K562 (cell line): ENCODE measurements around the gene ASMTL. TPM values are rescaled to one million over a fixed set of nuclear protein-coding genes. Genes with fewer than 3 reads are reported as not detected.

ENCODE experiments used
- ASH1L ChIP-seq: fragments of 450-650 bp; IDR thresholded peaks from 2 replicates; pipeline ENCODE4 v1.6.1; 2018; ENCODE audit warnings: borderline replicate concordance, mild to moderate bottlenecking, low read depth; ENCODE audit not compliant: partially characterized antibody
- CCNT2 ChIP-seq: IDR thresholded peaks from 2 replicates; pipeline ENCODE4 v1.6.1; 2011; ENCODE audit warnings: borderline replicate concordance, low read depth, mild to moderate bottlenecking, moderate library complexity, mixed read lengths, low read length; ENCODE audit not compliant: insufficient read length; ENCODE audit errors: extremely low read depth
- COPS2 ChIP-seq: fragments of 450-650 bp; conservative IDR thresholded peaks from 2 replicates; pipeline ENCODE4 v1.6.1; 2016; ENCODE audit warnings: mild to moderate bottlenecking, moderate library complexity
- FOXA1 ChIP-seq: fragments of 450-650 bp; IDR thresholded peaks from 2 replicates; pipeline ENCODE4 v1.6.1; 2016; ENCODE audit warnings: mild to moderate bottlenecking, borderline replicate concordance
- GABPB1 ChIP-seq: sonication (generic); formaldehyde crosslinking; IDR thresholded peaks from 2 replicates; pipeline ENCODE4 v1.8.0; 2022; ENCODE audit warnings: mild to moderate bottlenecking, missing genetic modification reagents
- GATA2 ChIP-seq: sonication (generic); formaldehyde crosslinking; IDR thresholded peaks from 2 replicates; pipeline ENCODE4 v1.4.0; 2020; ENCODE audit warnings: mild to moderate bottlenecking, missing genetic modification reagents
- HDAC1 ChIP-seq, 2 experiments: fragments of 450-650 bp; IDR thresholded peaks; 2 replicates each; pipeline ENCODE4 v1.6.1; 2016 to 2017; ENCODE audit warnings: inconsistent platforms in 1 of 2, mild to moderate bottlenecking in 1 of 2, moderate library complexity in 1 of 2
- HNRNPL ChIP-seq: fragments of 200-400 bp; formaldehyde crosslinking; IDR thresholded peaks from 2 replicates; pipeline ENCODE4 v1.6.1; 2017; ENCODE audit warnings: low read depth, mild to moderate bottlenecking, low read length
- IRF9 ChIP-seq: fragments of 450-650 bp; IDR thresholded peaks from 2 replicates; pipeline ENCODE4 v1.6.1; 2016; ENCODE audit warnings: missing biosample characterization, missing genetic modification characterization
- MAFK ChIP-seq: IDR thresholded peaks from 2 replicates; pipeline ENCODE4 v1.6.1; 2011; ENCODE audit warnings: low read length, improper control_type of control experiment
- MTA2 ChIP-seq: fragments of 450-650 bp; IDR thresholded peaks from 2 replicates; pipeline ENCODE4 v1.6.1; 2016; ENCODE audit warnings: low read depth
- NBN ChIP-seq: fragments of 450-650 bp; IDR thresholded peaks from 2 replicates; pipeline ENCODE4 v1.6.1; 2016; ENCODE audit warnings: low read depth, mild to moderate bottlenecking
- NCOA1 ChIP-seq: fragments of 450-650 bp; IDR thresholded peaks from 2 replicates; pipeline ENCODE4 v1.6.1; 2016; ENCODE audit warnings: low read depth
- NFYB ChIP-seq: IDR thresholded peaks from 2 replicates; pipeline ENCODE4 v1.6.1; 2011; ENCODE audit warnings: mild to moderate bottlenecking, moderate library complexity; ENCODE audit not compliant: insufficient read length; ENCODE audit errors: extremely low read depth
- PYGO2 ChIP-seq: fragments of 450-650 bp; IDR thresholded peaks from 2 replicates; pipeline ENCODE4 v1.6.1; 2016; ENCODE audit warnings: mild to moderate bottlenecking, missing genetic modification characterization, moderate library complexity, missing compliant biosample characterization
- SREBF2 ChIP-seq: sonication (generic); formaldehyde crosslinking; IDR thresholded peaks from 2 replicates; pipeline ENCODE4 v1.4.0; 2020; ENCODE audit warnings: mild to moderate bottlenecking, missing genetic modification reagents
- ZBTB26 ChIP-seq: fragments of 450-650 bp; formaldehyde crosslinking; IDR thresholded peaks from 2 replicates; pipeline ENCODE4 v1.4.0; 2022; ENCODE audit warnings: missing genetic modification characterization
- ZEB2 ChIP-seq: fragments of 450-650 bp; IDR thresholded peaks from 2 replicates; pipeline ENCODE4 v1.6.1; 2016
- ZNF24 ChIP-seq: fragments of 450-650 bp; IDR thresholded peaks from 2 replicates; pipeline ENCODE4 v1.6.1; 2016
- ZNF3 ChIP-seq: fragments of 250-450 bp; sonication (Bioruptor Pico); IDR thresholded peaks from 2 replicates; pipeline ENCODE4 v1.5.0; 2021; ENCODE audit warnings: mild to moderate bottlenecking, moderate library complexity
- ZSCAN29 ChIP-seq: fragments of 450-650 bp; IDR thresholded peaks from 2 replicates; pipeline ENCODE4 v1.6.1; 2017
- polyA plus RNA-seq, 8 experiments: library from polyadenylated mRNA; depleted of rRNA in 4 of 8; stranded (reverse) in 5 of 8; unstranded in 3 of 8; fragments of >200 nt; fragmentation: Nextera tagmentation in 2 of 8; fragmentation: Illumina TruSeq in 1 of 8; extraction: Ambion mirVana in 2 of 8; extraction: Trizol in 1 of 8; gene quantifications; 2 replicates each; pipeline versions ENCODE4 v1.2.1 to v1.2.3, GENCODE V29; 2011 to 2014; ENCODE audit warnings: inconsistent platforms in 1 of 8, missing spikeins in 1 of 8
- total RNA-seq, 7 experiments: library from RNA; depleted of rRNA in 6 of 7; stranded (reverse); fragments of >200 nt in 6 of 7; fragmentation: Illumina TruSeq in 2 of 7; extraction: Trizol in 2 of 7; gene quantifications; 2 replicates each; pipeline versions ENCODE4 v1.2.1 to v1.2.3, GENCODE V29; 2011 to 2021; ENCODE audit warnings: low replicate concordance in 1 of 7
- TF ChIP-seq, protein P1 (sequence below): fragments of 450-650 bp; IDR thresholded peaks from one replicate; pipeline ENCODE4 v1.6.1; 2018; ENCODE audit warnings: mild to moderate bottlenecking, moderate library complexity; ENCODE audit not compliant: partially characterized antibody
- TF ChIP-seq, protein P2 (sequence below): fragments of 200-800 bp; sonication (Bioruptor generic); IDR thresholded peaks from 2 replicates; pipeline ENCODE4 v1.6.1; 2017; ENCODE audit warnings: missing genetic modification characterization, missing compliant biosample characterization
- TF ChIP-seq, protein P3 (sequence below): fragments of 200-800 bp; sonication (Bioruptor generic); IDR thresholded peaks from 2 replicates; pipeline ENCODE4 v1.6.1; 2017; ENCODE audit warnings: missing genetic modification characterization, missing compliant biosample characterization

The ASMTL gene
- total and polyA plus RNA-seq, 9 of the 15 experiments (the other 6 are each of a cell fraction or from before 2014, with no cell fraction given), result 0.56 to 20.6 (median 7.6) TPM

GRCh38 chrX:1477801-1478458 is 25.2 kb upstream of the ASMTL start (continued):
- TF ChIP-seq IRF9 (tag), result no peak
- TF ChIP-seq ZNF3, result no peak
- TF ChIP-seq FOXA1, result no peak
- TF ChIP-seq NCOA1, result no peak
- TF ChIP-seq HDAC1 (IDR thresholded peaks at IDR 0.05), result 0 out of 4 replicates have a peak, but pooled peaks of 1 of the 2 experiments have one; percentile 44
- TF ChIP-seq COPS2, result no peak
- TF ChIP-seq NFYB, result no peak
- peak; percentile 81; the same call in 1 of the 2 replicates for TF ChIP-seq NBN
- peak; percentile 92 for TF ChIP-seq MTA2
- TF ChIP-seq, protein P1, sequence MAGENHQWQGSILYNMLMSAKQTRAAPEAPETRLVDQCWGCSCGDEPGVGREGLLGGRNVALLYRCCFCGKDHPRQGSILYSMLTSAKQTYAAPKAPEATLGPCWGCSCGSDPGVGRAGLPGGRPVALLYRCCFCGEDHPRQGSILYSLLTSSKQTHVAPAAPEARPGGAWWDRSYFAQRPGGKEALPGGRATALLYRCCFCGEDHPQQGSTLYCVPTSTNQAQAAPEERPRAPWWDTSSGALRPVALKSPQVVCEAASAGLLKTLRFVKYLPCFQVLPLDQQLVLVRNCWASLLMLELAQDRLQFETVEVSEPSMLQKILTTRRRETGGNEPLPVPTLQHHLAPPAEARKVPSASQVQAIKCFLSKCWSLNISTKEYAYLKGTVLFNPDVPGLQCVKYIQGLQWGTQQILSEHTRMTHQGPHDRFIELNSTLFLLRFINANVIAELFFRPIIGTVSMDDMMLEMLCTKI, result no peak
- no peak for TF ChIP-seq MAFK
- no peak for TF ChIP-seq HNRNPL
- no peak for TF ChIP-seq GABPB1 (CRISPR knock-in tag)
- no peak for TF ChIP-seq SREBF2 (CRISPR knock-in tag)
- TF ChIP-seq ZSCAN29, result no peak
- peak; percentile 41 for TF ChIP-seq CCNT2
- TF ChIP-seq, protein P2, sequence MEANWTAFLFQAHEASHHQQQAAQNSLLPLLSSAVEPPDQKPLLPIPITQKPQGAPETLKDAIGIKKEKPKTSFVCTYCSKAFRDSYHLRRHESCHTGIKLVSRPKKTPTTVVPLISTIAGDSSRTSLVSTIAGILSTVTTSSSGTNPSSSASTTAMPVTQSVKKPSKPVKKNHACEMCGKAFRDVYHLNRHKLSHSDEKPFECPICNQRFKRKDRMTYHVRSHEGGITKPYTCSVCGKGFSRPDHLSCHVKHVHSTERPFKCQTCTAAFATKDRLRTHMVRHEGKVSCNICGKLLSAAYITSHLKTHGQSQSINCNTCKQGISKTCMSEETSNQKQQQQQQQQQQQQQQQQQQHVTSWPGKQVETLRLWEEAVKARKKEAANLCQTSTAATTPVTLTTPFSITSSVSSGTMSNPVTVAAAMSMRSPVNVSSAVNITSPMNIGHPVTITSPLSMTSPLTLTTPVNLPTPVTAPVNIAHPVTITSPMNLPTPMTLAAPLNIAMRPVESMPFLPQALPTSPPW, result peak; percentile 51; the same call in 1 of the 2 replicates
- TF ChIP-seq ZEB2, result peak; percentile 85
- peak; percentile 81 for TF ChIP-seq PYGO2 (tag)
- TF ChIP-seq, protein P3, sequence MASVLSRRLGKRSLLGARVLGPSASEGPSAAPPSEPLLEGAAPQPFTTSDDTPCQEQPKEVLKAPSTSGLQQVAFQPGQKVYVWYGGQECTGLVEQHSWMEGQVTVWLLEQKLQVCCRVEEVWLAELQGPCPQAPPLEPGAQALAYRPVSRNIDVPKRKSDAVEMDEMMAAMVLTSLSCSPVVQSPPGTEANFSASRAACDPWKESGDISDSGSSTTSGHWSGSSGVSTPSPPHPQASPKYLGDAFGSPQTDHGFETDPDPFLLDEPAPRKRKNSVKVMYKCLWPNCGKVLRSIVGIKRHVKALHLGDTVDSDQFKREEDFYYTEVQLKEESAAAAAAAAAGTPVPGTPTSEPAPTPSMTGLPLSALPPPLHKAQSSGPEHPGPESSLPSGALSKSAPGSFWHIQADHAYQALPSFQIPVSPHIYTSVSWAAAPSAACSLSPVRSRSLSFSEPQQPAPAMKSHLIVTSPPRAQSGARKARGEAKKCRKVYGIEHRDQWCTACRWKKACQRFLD (CRISPR knock-in tag), result no peak
- no peak; the same call in 1 of the 2 replicates for TF ChIP-seq ZNF24
- 0 out of 2 replicates have a peak, but pooled peaks have one; percentile 46 for TF ChIP-seq ZBTB26 (CRISPR knock-in tag)
- TF ChIP-seq ASH1L, result no peak
- TF ChIP-seq GATA2 (CRISPR knock-in tag), result peak; percentile 66
